Posterior vena cava (tissue), 2 donors: ENCODE data around the gene ADAP1. TPM values are rescaled to one million over a fixed set of nuclear protein-coding genes. Genes with fewer than 3 reads are reported as not detected.

Source experiments
- DNase-seq: peaks from one replicate; pipeline ENCODE4 v3.0.0-alpha.2; 2020; ENCODE audit warnings: low spot score
- intact Hi-C, 2 donors: fragments of 100-400 bp; cut with DNase I; formaldehyde crosslinking; loops; one replicate each; pipeline versions ENCODE4 v1.14.1 to v1.14.2; 2022 to 2023
- total RNA-seq, 2 donors: library from RNA; stranded (reverse); fragmentation: NEBNext Ultra II Directional; extraction: Animal tissue kit (Norgen Biotek cat#: 25700); gene quantifications; one replicate each; pipeline ENCODE4 v1.2.1, GENCODE V29; 2021
- donor health status: DM: yes; HTN: yes; CAD: no.
- donor health status: DM: yes; HTN: yes; CAD: no.

ADAP1 gene
- total RNA-seq, 2 donors from 2014 or later, result 16.3 to 17.8 TPM

GRCh38 chr7:892648-893593 lies 61.6 kb downstream of the ADAP1 start:
- intact Hi-C loops, result no loop called here
- no peak for DNase-seq

DNA sequence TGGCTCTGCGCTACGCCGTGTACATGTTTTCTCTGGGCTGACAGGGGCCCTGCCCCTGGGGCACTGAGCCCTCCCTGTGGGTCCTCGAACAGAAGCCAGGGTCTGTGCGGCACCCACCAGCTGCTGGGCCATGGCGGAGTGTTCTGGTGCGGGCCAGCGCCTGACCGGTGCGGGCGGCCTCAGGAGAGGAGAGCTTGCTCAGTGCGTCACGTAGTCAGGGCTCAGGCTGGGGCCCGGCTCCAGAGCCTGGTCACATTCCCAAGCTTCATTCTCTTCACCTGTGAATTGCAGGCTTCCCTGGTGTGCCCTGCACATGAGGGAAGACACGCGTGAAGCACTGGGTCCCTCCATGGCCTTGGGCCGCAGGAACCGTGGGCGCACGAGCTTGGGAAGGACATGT lies 62.7 kb downstream of the ADAP1 start:
- DNase-seq, result no peak
- intact Hi-C loops, result no loop called here

DNA sequence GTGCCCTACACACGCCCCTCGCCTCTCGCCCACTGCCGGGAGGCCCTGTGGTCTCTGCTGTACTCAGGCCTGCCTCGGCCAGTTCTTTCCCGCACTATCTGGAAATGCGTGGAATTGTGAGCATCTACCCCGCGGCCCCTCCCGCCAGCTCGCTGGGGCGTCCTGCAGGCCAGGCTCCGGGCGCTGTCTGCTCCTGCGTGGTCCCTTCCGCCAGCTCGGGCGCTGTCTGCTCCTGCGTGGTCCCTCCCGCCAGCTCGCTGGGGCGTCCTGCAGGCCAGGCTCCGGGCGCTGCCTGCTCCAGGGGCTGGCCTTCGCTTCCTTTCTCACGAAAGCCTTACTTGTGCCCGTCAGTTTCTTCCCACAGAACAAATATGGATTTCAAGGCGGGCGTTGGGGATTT lies 63.2 kb downstream of the ADAP1 start:
- intact Hi-C loops, result no loop called here

DNA sequence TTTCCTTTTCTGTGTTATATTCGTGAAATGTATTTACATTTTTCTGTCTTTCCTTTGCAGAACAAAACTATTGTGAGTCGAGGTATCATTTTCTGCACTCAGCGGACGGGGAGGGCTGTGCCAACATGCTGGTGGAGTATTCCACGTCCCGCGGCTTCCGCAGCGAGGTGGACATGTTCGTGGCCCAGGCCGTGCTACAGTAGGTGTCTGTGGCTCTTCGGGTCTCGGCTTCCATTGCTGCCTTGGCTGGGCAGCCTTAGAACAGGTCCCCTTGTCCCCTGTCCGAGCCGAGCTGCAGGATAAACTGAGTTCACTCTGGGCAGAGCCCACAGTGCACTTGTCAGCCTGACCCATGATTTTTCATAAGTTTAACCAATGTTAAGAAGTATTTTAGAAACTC lies 63.6 kb downstream of the ADAP1 start:
- no peak for DNase-seq
- intact Hi-C loops, result no loop called here

More for the DNA sequence above, 63.2 kb downstream of the ADAP1 start:
- DNase-seq, result no peak

GRCh38 chr7:889391-889790 lies 65.1 kb downstream of the ADAP1 start:
- intact Hi-C loops, result no loop called here
- DNase-seq, result no peak

DNA sequence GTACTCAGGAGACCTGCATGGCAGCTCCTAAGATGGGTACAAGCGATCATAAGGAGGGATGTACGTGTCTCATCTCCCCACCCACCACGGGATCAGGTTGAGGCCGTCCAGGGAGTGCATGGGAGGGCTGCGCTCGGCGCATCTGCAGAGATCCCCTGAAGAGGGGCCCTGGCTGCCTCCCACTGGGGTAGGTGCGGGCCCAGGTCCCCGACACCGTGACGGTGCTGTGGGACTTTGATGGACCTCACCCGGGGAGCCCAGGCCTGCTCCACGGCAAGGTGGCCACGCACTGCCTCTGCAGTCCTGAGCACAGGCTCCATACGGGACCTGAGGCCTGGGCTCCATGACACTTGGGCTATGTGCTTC lies 65.5 kb downstream of the ADAP1 start:
- no peak for DNase-seq

GRCh38 chr7:888081-889024 lies 66.1 kb downstream of the ADAP1 start:
- intact Hi-C loops, result no loop called here
- no peak for DNase-seq

More for the DNA sequence above, 65.5 kb downstream of the ADAP1 start:
- intact Hi-C loops, result no loop called here

DNA sequence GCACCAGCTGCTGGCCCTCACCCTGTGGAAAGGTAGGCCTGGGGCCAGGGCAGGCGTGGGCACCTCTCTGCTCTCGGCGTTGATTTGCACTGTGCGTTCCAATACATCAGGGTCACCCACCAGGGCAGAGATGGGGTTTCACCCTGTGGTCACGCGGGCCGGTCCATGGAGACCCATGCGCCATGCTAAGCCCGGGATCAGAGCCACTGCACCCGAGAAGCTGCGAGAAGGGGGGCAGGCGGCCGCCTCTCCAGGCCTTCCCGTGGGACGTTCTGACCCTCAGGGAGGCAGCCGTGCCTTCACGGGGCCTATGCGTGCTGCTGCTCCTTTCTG lies 67.0 kb downstream of the ADAP1 start:
- DNase-seq, result no peak
- intact Hi-C loops, result no loop called here

GRCh38 chr7:886626-887487 lies 67.6 kb downstream of the ADAP1 start:
- intact Hi-C loops, result no loop called here

GRCh38 chr7:885893-886625 lies 68.4 kb downstream of the ADAP1 start:
- intact Hi-C loops, result no loop called here
- DNase-seq, result peak; percentile 67

More at GRCh38 chr7:886626-887487, 67.6 kb downstream of the ADAP1 start:
- peak; percentile 76 for DNase-seq

- peak; percentile 79 for DNase-seq
- intact Hi-C loops, result no loop called here
Measured at GRCh38 chr7:885261-885892, 69.1 kb downstream of the ADAP1 start.

- intact Hi-C loops, result no loop called here
- peak; percentile 79 for DNase-seq
Measured at GRCh38 chr7:884191-885003, 70.1 kb downstream of the ADAP1 start.

GRCh38 chr7:883055-884021 lies 71.1 kb downstream of the ADAP1 start:
- DNase-seq, result peak; percentile 72
- intact Hi-C loops, result no loop called here

DNA sequence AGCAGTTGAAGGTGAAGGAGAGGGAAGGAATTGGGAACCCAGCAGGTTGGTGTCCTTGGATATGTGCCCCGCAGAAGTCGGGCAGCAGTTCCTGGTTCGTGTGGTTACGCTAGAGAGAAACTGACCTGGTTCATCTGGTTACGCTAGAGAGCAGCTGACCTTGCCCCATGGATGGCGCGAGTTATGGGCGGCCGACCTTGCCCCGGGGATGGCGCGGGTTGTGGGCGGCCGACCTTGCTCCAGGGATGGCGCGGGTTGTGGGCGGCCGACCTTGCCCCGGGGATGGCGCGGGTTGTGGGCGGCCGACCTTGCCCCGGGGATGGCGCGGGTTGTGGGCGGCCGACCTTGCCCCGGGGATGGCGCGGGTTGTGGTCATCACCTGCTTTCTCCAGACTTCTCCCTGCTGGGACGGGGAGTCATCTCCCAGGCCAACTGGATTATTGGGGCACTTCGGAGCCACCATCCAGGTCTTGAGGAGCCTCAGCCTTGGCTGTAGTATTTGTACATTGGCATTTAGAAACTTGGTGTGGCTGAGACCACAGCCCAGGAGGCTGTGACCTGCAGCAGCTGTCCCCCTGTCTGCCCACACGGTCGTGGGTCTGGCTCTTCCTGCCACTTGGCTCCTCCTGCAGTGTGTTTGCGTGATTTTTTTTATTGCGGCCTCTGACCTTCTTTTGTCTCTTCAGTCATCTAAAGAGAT lies 72.0 kb downstream of the ADAP1 start:
- DNase-seq, result peak; percentile 36
- intact Hi-C loops, result no loop called here

DNA sequence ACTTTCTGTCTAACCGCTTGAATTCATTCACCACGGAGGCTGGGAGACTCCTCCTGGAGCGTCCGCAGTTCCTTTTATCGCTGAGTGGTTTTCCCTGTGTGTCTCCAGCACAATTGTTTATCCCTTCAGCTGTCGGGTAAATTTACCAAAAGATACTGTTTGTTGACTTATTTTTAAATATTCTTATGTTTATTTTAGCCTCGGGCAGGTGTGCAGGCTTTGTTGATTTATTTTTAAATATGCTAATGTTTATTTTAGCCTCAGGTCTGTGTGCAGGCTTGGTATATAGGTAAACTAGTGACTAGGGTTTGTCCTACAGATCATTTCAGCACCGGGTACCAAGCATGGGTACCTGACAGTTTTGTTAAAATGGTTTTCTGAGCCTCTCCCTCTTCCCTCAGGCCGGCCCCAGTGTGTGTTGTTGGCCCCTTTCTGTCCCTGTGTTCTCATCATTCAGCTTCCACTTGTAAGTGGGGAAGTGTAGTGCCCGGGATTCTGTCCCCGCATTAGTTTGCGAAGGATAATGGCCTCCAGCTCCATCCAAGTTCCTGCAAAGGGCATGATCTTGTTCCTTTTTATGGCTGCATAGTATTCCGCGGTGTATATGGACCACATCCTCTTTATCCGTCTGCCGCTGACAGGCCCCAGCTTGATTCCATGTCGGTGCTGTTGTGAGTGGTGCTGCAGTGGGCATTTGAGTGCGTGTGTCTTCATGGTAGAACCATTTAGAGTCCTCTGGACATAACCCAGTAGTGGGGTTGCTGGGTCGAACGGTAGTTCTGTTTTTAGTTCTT lies 72.8 kb downstream of the ADAP1 start:
- intact Hi-C loops, result no loop called here
- DNase-seq, result peak; percentile 41
